Dermis microvascular lymphatic vessel endothelial cell (primary cell): ENCODE data around the gene ZFP30. TPM values are rescaled to one million over a fixed set of nuclear protein-coding genes. Genes with fewer than 3 reads are reported as not detected.
"Not testable (repeated sequence)": the region's sequence is repeated elsewhere in the genome, so short reads cannot be mapped to it uniquely, and the experiment has no call there.

Source experiments
- DNase-seq, 2 donors: peaks; one replicate each; pipeline versions ENCODE4 v3.0.0 to v3.0.0-alpha.2; 2010; ENCODE audit warnings: low read depth in 2 of 2
- total RNA-seq: library from RNA; depleted of rRNA; stranded (reverse); fragments of >200 nt; gene quantifications from 2 replicates; pipeline ENCODE4 v1.2.1, GENCODE V29; 2014

ZFP30 gene
- 11.7 and 12.3 TPM in 2 replicates for total RNA-seq

DNA sequence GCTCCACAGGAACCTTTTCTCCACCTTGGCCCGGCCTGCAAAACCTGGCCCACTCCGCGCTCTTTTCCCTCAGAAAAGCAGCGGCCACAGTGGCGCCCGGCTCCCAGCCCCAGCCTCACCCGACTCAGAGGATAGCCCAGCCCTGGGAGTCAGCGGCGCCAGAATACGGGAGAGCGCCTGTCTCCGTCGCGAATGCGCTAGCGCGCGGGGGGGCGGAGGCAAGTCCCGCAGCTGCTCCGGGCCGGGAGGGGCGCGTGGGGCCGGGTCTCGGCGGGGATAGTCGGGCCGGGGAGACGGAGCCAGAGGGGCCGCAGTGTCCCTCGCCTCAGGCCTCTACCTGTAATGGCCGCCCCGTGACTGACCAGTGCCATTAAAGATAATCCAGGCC lies at the start of gene ZFP30:
TSS of gene ZFP30 (minus strand) at position 165 of the 388 bp plus-strand sequence. CDS start 7,643 bp downstream, outside the sequence.
- peak; percentile 75 to 83 for DNase-seq

DNA sequence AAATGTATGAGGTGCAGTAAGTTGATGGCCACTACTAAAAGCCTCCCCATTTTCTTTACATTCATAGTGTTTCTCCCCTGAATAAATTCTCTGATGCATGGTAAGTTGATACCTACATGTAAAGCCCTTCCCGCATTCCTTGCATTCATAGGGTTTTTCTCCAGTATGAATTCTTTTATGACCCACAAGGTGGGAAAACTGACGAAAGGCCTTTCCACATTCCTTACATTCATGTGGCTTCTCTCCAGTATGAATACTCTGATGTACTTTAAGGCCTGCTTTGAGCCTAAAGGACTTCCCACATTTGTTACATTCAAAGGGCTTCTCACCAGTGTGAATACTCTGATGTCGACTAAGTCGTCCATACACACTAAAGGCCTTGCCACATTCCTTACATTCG lies 43.8 kb upstream of the ZFP30 start:
- no peak for DNase-seq

DNA sequence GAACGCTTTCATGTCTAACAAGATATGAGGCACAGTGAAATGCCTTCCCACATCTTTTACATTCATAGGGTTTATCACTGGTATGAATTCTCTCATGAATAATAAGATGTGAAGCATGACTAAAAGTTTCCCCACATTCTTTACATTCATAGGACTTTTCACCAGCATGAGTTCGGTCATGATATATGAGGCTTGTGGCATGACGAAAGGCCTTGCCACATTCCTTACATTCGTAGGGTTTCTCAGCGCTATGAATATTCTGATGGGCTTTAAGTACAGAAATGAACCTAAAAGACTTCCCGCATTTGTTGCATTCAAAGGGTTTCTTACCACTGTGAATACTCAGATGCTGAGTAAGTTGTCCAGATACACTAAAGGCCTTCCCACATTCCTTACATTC lies 43.0 kb upstream of the ZFP30 start:
- DNase-seq, result no peak

DNA sequence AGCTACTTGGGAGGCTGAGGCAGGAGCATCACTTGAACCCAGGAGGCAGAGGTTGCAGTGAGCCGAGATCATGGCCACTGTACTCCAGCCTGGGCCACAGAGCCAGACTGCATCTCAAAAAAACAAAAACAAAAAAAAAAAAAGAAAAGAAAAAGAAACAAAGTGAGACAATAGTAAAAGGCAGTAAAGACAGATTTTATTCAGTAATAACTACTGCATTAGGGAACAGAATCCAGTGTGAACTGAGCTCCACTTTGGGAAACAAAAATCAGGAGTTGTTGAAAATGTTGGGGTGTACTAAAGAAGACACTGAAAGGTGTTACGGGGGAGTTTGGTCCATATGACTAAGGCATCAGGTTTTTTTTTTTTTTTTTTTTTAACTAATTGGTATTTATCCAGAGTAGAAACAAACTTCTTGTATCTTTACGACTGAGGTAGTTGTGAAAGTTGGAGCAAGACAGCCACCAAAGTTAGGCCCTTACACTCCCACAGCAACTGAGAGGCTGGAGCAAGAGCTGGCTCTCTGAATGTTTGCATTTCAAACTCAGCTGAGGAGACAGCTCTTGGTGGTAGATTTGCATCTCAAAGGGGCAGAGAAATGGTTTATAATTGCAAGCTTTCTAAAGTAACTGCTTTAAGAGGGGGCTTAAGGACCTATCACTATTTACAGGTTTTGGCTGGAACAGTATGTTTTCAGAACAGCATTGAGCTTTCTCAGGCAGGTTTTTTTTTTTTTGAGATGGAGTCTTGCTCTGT lies 40.1 kb upstream of the ZFP30 start:
- no peak for DNase-seq

DNA sequence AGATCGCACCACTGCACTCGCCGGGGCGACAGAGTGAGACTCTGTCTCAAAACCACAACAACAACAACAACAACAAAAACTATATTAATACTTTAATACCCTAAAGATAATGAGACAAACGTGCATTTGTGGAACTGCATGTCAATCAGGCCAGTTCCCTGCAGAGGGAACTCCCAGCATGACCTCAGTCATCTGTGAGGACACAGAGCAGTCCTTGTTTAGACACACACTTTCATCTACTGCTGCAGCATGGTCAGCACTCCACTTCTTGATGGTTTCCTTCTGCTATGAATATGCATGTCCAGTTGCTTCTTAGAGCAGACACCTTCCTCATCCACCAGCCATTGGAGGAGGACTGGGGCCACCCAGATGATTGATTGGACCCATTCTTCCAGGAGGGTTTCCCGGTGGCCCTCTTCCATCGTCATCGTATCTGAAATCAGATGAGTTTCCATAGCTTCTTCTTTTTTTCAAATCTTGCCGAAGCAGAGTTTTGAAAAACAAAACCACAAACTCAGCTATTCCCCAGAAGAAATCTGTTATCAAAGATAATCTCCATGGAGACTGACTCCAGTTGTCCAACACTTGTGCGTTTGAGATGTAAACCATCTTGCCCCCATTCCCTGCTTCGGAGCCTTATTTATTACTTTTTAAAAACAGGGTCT lies 37.8 kb upstream of the ZFP30 start:
- DNase-seq, result no peak

DNA sequence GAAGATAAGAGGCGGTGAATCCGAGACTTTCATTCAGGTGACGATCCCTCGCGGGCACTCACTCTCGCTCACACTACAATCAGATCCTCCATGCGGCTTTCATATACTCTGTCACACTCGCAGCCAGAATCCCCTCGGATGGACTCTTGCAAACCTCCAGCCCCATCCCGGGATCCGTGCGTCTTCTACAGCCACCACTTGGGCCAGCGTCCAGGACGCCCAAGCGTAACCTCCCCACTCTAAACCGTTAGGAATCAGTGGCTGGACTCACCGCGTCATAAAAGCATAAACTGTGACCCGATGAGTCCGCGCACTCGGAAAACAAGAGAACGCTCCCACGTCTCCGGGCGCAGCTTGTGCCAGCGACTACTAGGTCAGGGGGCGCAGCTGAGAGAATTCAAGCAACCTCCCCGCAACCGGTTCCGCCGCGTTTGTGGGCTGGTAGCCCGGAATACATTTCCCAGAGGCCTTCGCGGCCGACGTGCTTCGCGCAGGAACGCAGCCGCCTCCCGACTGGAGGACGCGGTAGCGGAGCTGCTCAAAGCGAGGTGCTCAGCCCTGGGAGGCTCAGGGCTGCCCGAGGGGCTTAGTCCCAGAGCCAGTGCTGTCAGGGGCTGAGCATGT lies 36.7 kb upstream of the ZFP30 start:
- DNase-seq, result peak; percentile 71 to 90

DNA sequence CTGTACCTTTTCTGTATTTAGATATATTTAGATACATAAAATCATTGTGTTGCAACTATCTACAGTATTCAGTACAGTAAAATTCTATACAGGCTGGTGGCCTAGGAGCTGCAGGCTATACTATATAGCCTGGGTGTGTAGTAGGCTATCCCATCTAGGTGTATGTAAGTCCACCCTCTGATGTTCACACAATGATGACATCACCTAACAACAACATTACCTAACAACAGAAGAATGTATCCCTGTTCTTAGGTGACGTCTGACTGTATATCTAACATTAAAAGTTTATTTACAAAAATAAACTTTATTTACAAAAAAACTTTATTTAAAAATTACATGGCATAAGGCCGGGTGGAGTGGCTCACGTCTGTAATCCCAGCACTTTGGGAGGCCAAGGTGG lies 28.3 kb upstream of the ZFP30 start:
- DNase-seq, result no peak

DNA sequence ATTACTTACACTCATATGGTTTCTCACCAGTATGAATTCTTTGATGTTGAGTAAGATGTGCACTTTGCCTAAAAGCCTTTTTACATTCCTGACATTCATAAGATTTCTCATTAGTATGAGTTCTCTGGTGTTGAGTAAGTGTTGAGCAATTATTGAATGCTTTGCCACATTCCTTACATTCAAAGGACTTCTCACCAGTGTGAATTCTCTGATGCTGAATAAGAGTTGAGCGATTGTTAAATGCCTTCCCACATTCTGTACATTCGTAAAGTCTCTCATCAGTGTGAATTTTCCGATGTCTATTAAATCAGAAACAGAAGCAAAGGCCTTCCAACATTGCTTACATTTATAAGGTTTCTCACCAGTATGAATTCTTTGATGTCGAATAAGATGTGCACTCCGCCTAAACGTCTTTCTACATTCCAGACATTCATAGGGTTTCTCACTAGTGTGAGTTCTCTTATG lies 14.2 kb upstream of the ZFP30 start:
- no peak for DNase-seq

DNA sequence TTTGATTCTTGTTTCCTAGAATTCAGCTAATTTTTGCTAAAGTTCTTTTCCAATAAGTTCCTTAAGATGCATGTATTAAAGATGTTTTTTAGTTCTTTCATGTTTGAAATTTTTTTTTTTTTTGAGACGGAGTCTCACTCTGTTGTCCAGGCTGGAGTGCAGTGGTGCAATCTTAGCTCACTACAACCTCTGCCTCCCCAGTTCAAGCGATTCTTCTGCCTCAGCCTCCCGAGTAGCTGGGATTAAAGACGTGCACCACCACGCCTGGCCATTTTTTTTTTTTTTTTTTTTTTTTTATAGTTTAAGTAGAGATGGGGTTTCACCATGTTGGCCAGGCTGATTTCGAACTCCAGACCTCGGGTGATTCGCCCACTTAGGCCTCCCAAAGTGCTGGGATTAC lies 1.9 kb upstream of the ZFP30 start:
- DNase-seq, result not testable (repeated sequence)

DNA sequence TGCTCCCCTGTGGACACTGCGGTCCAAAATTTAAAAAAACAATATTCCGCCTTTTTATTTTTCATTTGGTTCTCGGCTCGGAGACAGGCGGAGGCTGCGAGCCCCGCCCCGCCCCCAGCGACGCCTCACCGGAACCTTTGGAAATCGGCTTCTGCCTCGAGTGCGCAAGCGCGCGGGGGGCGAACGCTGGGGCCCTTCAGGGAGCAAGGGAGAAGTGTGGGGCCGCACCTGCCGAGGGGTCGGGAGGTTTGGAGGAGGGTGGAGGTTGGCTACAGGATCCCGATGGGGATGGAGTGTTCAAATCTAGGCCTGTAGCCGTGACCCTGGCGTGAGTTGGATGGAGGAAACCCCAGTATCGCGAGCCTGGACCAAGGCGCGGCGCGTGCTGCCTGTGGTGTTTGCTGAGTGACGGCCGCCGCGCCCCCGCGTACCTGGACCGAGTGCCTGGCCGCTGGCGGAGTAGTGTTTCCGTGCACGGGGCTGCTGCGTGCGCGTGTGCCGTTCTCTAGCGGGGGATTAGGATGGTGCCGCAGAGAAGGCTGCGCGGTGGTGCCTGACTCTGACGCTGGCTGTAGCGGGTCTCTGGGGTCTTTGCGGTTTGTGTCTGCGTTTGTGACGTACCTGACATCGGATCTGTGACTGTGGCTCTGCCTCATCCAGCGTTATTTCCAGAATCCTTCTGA lies 565 bp upstream of the ZFP30 start:
- DNase-seq, result peak; percentile 63 to 82

DNA sequence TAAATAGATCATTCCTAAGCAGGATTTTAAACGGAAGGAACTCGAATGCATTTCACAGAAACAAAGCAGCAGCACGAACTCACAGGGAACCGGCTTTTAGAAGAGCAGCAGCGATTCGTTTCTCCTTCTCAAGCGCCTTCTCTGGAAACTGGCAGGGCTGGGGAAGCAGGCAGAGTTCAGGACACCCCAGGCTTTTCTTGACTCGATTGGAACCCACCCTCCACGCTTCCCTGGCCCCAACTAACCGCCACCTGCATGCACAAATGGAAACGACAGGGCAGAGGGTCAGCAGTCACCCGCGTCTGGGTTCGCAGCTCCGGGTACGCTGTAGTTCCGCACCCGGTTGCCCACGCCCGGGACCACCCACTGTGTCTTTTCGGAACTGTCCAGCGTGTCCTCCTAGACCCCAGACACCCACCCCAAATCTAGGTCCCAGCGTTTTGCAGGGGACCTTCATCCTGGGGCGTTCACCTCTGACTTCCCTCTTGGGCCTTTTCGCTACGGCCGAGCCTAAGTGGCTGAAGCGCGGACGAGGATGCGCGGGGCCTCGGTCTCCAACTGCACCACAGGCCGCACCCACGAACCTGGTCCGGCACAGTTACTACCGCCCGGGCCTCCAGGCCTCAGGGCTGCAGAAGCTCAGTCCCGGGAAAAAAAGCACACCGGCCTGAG lies 500 bp downstream of the ZFP30 start:
- peak in 1 of 2 donors; percentile 57 for DNase-seq

DNA sequence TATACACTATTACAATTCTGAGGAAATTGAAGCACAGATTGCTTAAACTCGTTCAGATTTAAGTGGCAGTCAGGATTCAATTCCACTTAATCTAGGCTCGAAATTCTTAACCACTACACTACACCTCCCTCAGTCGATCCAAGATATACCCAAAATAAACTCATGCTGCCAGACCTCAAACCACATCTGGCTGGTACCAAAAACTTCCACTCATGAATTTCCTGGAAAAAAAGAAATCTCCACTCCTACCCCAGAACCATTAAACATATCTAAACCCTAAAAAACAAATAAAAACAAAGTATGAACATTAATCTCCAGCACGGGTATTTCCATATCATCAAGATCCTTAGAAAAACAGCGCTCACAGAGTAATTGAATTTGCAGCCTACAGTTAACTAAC lies 1.1 kb downstream of the ZFP30 start:
- DNase-seq, result no peak

DNA sequence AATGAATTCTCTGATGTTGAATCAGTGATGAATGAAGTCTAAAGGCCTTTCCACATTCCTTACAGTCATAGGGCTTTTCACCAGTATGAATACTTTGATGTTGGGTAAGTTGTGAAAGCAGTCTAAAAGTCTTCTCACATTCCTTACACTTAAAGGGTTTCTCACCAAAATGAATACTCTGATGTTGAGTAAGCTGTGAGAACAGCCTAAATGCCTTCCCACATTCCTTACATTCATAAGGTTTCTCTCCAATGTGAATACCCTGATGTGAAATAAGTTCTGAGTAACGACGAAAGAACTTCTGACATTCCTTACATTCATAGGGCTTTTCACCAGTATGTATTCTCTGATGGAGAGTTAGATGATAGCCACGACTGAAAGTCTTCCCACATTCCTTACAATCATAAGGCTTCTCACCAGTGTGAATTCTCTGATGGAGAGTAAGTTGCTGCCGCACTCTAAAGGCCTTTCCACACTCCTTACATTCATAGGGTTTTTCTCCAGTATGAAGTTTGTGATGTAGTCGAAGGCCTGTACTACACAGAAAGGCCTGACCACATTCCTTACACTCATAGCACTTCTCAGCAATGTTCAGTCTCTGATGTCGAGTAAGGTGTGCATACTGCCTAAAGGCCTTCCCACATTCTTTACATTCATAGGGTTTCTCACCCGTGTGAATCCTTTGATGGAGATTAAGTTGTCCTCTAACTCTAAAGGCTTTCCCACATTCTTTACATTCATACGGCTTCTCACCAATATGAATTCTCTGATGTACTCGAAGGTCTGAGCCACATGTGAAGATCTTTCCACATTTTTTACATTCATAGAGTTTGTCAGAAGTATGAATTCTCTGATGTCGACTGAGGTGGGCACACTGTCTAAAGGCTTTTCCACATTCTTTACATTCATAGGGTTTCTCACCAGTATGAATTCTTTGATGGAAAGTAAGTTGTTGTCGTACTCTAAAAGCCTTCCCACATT lies 19.9 kb downstream of the ZFP30 start:
- no peak for DNase-seq

DNA sequence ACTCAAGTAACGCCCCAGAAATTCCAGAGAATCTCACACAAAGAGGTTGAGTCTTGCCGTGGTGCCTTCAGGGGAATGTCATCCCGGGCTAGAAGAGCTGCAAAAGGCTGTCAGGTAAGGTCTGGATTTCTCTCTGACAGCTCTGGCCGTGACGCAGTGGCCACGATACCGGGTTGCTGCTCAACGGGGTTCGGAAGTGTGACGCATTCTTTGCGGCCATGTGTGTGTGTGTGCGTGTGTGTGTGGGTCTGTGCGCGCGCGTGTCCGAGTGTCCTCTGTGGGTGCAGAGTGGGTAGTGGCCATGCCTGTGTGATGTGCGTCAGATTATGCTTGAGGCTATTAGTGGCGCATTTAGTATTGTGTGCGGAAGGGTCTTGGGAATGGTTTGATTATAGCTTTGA lies 60.3 kb downstream of the ZFP30 start:
- peak in 1 of 2 donors; percentile 57 for DNase-seq

DNA sequence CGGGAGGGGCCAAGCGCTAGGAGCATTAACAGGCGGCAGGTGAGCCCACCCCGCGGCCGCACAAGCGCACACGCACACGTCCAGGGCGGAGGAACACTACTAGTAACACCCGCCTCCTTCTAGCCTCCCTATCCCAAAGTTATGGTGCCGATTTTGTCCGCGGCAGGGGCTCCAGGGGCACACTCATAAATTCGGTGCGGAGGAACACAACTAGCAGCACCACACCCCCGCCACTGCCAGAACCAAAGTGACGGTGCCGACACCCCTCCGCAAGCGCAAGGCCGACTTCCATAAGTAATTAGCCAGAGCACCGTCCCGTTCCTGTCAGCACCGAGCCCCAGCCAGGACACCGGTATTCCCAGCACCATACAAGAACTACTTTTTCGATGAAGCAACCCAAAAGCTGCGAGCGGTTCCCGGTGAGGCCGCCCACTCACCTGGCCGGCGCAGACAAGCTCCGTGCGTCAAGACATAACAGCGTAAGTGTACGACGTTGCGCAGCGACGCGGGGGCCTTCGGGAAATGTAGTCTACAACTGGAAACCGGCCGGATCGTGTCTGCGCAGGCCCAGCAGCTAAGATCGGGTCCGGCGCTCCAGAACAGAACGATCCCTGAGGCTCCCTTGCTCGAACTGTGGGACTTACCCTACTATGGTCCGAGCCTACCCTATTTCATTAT lies 60.8 kb downstream of the ZFP30 start, which contains the start of the genes ZNF540 and ZNF571:
TSS of gene ZNF540 (plus strand) at position 573 of the 678 bp plus-strand sequence. CDS start 3,572 bp downstream, outside the sequence.
TSS of gene ZNF571 (minus strand) at position 489 of the 678 bp plus-strand sequence. CDS start 8,116 bp downstream, outside the sequence.
- peak; percentile 86 to 94 for DNase-seq

DNA sequence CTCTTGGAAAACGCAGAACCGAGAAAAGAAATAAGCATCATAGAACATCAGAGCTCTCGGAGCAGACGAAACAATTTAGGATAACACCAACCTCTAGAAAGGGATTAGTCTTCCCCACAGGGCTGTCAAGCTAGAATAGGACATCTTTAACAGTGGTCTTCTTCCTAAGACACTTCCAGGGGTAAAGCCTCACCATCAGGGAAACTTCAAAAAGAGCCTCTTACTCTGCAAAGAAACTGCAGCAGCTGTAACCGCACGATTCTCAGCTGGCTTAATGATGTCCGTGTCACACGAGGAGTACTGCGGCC lies 61.3 kb downstream of the ZFP30 start:
- no peak for DNase-seq

DNA sequence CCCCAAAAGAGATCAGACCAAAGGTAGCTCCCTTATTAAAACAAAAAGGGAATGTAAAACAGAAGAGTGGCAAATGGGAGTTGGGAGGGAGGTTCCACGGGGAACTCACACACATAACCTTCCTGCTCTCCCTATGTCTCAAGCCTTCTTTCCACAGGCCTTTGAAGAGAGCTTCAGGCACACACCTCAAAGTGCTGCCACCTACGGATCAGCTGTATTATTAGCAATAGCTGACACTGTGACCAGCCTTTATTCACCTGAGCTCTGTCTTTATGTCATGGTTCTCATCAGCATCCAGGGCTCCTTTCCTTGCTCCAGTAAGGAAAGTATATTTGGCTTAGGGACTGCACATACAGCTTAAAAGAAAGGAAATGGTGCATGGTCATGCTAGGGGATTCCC lies 71.9 kb downstream of the ZFP30 start:
- DNase-seq, result no peak

DNA sequence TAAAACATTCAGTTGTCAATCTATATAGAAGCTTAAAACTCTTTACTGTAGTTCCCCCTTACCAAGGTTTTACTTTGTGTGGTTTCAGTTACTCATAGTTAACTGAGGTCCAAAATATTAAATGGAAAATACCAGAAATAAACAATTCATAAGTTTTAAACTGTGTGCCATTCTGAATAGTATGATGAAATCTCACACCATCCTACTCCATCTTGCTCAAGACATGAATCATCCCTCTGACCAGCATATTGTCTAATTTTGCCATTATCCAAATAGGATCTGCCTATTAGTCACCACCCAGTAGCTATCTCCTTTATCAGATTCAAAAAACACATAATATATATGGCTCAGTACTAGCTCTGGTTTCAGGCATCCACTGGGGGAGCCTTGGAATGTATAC lies 83.1 kb downstream of the ZFP30 start:
- DNase-seq, result no peak

DNA sequence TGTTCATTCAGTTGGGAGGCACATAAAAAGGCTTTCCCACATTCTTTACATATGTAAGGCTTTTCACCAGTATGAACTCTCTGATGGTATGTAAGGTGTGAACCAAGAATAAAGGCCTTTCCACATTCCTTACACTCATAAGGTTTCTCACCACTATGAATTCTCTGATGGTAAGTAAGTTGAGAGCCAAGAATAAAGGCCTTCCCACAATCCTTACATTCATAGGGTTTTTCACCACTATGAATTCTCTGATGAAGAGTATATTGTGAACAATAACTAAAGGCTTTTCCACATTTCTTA lies 89.9 kb downstream of the ZFP30 start:
- no peak for DNase-seq
